Peyer's patch (tissue), 4 donors: ENCODE results near the gene LYST.

Experiments used
- POLR2A ChIP-seq, 2 donors: fragments of 450-650 bp; IDR thresholded peaks; one replicate each; pipeline ENCODE4 v1.5.1; 2017; ENCODE audit warnings: antibody characterized with exemption in 2 of 2, mild to moderate bottlenecking in 2 of 2, moderate library complexity in 2 of 2
- TF ChIP-seq, protein P1 (sequence below), 6 experiments: fragments of 450-650 bp in 4 of 6; fragments of 200-600 bp in 2 of 6; sonication (generic) in 1 of 6; IDR thresholded peaks; one replicate each; pipeline ENCODE4 v1.5.1; 2017 to 2019; ENCODE audit warnings: antibody characterized with exemption in 6 of 6, mild to moderate bottlenecking in 3 of 6, moderate library complexity in 1 of 6

DNA sequence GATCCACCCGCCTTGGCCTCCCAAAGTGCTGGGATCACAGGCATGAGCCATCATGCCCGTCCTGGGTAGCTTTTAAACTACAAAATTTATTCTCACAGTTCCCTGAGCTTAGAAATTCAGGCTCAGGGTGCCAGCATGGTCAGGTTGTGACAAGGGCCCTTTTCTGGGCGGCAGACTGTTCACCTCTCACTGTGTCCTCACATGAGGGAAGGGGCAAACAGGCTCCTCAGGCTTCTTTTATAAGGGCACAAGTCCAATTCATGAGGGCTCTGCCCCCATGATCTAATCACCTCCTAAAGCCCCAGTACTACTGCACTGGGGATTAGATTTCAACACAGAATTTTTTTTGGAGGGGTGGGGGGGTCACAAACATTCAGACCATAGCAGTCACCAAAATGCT, 253.9 kb downstream of the LYST start:
- TF ChIP-seq, protein P1, sequence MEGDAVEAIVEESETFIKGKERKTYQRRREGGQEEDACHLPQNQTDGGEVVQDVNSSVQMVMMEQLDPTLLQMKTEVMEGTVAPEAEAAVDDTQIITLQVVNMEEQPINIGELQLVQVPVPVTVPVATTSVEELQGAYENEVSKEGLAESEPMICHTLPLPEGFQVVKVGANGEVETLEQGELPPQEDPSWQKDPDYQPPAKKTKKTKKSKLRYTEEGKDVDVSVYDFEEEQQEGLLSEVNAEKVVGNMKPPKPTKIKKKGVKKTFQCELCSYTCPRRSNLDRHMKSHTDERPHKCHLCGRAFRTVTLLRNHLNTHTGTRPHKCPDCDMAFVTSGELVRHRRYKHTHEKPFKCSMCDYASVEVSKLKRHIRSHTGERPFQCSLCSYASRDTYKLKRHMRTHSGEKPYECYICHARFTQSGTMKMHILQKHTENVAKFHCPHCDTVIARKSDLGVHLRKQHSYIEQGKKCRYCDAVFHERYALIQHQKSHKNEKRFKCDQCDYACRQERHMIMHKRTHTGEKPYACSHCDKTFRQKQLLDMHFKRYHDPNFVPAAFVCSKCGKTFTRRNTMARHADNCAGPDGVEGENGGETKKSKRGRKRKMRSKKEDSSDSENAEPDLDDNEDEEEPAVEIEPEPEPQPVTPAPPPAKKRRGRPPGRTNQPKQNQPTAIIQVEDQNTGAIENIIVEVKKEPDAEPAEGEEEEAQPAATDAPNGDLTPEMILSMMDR (IDR thresholded peaks at IDR 0.05): no peak
- no peak for TF ChIP-seq POLR2A (IDR thresholded peaks at IDR 0.05)
